ENCODE measurements around the gene IGSF11. TPM values are rescaled to one million over a fixed set of nuclear protein-coding genes. Genes with fewer than 3 reads are reported as not detected.

IGSF11 gene
- polyA plus RNA-seq, 1 donor (not counting 4 experiments of a cell fraction or from before 2014, with no cell fraction given) = 0.68 TPM

DNA sequence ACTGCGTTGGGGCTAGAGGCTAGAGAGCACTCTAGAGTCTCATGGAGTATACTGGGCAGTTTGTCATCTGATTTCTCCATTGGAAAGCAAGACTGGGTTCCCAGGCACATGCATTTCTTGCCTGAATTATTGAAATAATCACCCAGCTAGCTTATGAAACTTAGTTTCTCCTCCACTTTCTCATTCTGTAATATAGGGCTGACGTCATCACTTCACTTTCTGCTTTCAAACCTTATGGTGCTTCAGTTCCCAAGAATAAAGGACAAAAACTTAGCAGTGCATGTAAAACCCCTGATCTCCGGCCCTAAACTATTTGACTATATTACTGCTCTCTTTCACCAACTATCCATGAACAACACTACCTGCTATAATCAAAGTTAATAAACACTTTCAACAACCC lies 147.9 kb downstream of the IGSF11 start:
- Histone ChIP-seq H3K4me1 (ENCODE audit: control insufficient read depth, extremely low read depth, insufficient read depth, low read length) (no peaks in the 10 kb centered on the region), H3K27me3 (ENCODE audit: control insufficient read depth, extremely low read depth, insufficient read depth, low read length) (no peaks in the 10 kb centered on the region), H3K9me1 (ENCODE audit: control insufficient read depth, extremely low read depth, insufficient read depth, low read length) (no peaks in the 10 kb centered on the region), H3K9ac (ENCODE audit: control insufficient read depth, extremely low read depth, insufficient read depth, low read length) (no peak overlapping the region), H2AFZ (ENCODE audit: control insufficient read depth, low read length) (no peak overlapping the region), H3K27ac (ENCODE audit: control insufficient read depth, insufficient read depth, low read length) (no peak overlapping the region), H3K4me2 (ENCODE audit: control insufficient read depth, extremely low read depth, insufficient read depth, low read depth, low read length) (no peak overlapping the region), H3K36me3 (ENCODE audit: control insufficient read depth in 2 of 2, extremely low read depth in 1 of 2, insufficient read depth in 2 of 2, low read length in 2 of 2) (no peaks in the 10 kb centered on the region), H3K4me3 (ENCODE audit: control insufficient read depth in 2 of 3, extremely low read depth in 1 of 3, insufficient read depth in 2 of 3, low read depth in 1 of 3, low read length in 3 of 3) (no peak overlapping the region), H3K79me2 (ENCODE audit: control insufficient read depth, insufficient read depth, low read length) (no peaks in the 10 kb centered on the region), H3K9me3 (ENCODE audit: control insufficient read depth, low read depth, low read length) (no peaks in the 10 kb centered on the region), H4K20me1 (ENCODE audit: control insufficient read depth, extremely low read depth, insufficient read depth, low read length) (no peaks in the 10 kb centered on the region)
- no peak for FAIRE-seq
- DNase-seq (ENCODE audit: low read depth, low spot score) = no peak
- dilution Hi-C loops (cut with MboI; ENCODE audit: extremely low pct_ligation_motif_present, low sequenced_read_pairs) = loop anchor here (25.0 kb wide), 1 partner anchor 201 kb away; no protein-coding TSS in a partner anchor
- TF ChIP-seq, protein P1, sequence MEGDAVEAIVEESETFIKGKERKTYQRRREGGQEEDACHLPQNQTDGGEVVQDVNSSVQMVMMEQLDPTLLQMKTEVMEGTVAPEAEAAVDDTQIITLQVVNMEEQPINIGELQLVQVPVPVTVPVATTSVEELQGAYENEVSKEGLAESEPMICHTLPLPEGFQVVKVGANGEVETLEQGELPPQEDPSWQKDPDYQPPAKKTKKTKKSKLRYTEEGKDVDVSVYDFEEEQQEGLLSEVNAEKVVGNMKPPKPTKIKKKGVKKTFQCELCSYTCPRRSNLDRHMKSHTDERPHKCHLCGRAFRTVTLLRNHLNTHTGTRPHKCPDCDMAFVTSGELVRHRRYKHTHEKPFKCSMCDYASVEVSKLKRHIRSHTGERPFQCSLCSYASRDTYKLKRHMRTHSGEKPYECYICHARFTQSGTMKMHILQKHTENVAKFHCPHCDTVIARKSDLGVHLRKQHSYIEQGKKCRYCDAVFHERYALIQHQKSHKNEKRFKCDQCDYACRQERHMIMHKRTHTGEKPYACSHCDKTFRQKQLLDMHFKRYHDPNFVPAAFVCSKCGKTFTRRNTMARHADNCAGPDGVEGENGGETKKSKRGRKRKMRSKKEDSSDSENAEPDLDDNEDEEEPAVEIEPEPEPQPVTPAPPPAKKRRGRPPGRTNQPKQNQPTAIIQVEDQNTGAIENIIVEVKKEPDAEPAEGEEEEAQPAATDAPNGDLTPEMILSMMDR (optimal IDR thresholded peaks at IDR 0.05 in 1 of 3, IDR thresholded peaks at IDR 0.05 in 1 of 3, conservative IDR thresholded peaks at IDR 0.05 in 1 of 3; ENCODE audit: extremely low read depth in 1 of 3, insufficient read depth in 2 of 3, low read length in 3 of 3) = no peak
- TF ChIP-seq EZH2 (IDR thresholded peaks at IDR 0.05; ENCODE audit: low read length) = no peak

DNA sequence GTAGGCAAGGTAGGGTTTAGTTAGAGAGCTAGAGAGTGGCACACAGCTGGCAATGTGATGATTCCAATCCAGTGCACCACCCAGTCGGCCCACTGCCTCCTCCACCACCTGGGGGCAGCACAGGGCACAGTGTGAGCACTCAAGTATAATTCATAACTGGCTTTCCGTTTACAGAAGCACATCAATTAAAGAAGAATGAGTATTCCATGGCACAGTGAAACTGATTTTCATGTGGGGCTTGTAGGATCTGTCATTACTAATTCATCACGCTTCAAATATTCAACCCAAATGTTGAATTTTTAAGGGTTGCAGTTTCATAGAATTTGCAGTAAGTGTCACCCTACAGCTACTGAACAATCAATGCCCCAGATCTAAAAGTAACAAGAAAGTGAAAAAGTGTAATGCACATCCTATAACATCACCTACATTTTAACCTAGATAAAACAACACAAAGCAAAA lies 149.9 kb downstream of the IGSF11 start:
- Histone ChIP-seq H3K36me3 (ENCODE audit: control insufficient read depth in 2 of 2, extremely low read depth in 1 of 2, insufficient read depth in 2 of 2, low read length in 2 of 2) (no peaks in the 10 kb centered on the region), H4K20me1 (ENCODE audit: control insufficient read depth, extremely low read depth, insufficient read depth, low read length) (no peaks in the 10 kb centered on the region), H3K9me3 (ENCODE audit: control insufficient read depth, low read depth, low read length) (no peaks in the 10 kb centered on the region), H3K9me1 (ENCODE audit: control insufficient read depth, extremely low read depth, insufficient read depth, low read length) (no peaks in the 10 kb centered on the region), H3K79me2 (ENCODE audit: control insufficient read depth, insufficient read depth, low read length) (no peaks in the 10 kb centered on the region), H3K4me1 (ENCODE audit: control insufficient read depth, extremely low read depth, insufficient read depth, low read length) (no peaks in the 10 kb centered on the region), H3K4me3 (ENCODE audit: control insufficient read depth in 2 of 3, extremely low read depth in 1 of 3, insufficient read depth in 2 of 3, low read depth in 1 of 3, low read length in 3 of 3) (no peak overlapping the region), H3K9ac (ENCODE audit: control insufficient read depth, extremely low read depth, insufficient read depth, low read length) (no peak overlapping the region), H3K27me3 (ENCODE audit: control insufficient read depth, extremely low read depth, insufficient read depth, low read length) (no peaks in the 10 kb centered on the region), H3K4me2 (ENCODE audit: control insufficient read depth, extremely low read depth, insufficient read depth, low read depth, low read length) (no peak overlapping the region), H2AFZ (ENCODE audit: control insufficient read depth, low read length) (no peak overlapping the region), H3K27ac (ENCODE audit: control insufficient read depth, insufficient read depth, low read length) (no peak overlapping the region)
- dilution Hi-C loops (cut with MboI; ENCODE audit: extremely low pct_ligation_motif_present, low sequenced_read_pairs) = loop anchor here (25.0 kb wide), 1 partner anchor 203 kb away; no protein-coding TSS in a partner anchor
- DNase-seq (ENCODE audit: low read depth, low spot score) (no peak), FAIRE-seq (no peak)
- TF ChIP-seq, protein P1 (optimal IDR thresholded peaks at IDR 0.05 in 1 of 3, IDR thresholded peaks at IDR 0.05 in 1 of 3, conservative IDR thresholded peaks at IDR 0.05 in 1 of 3; ENCODE audit: extremely low read depth in 1 of 3, insufficient read depth in 2 of 3, low read length in 3 of 3) = peak; percentile 92 to 96 (median 94)
- TF ChIP-seq EZH2 (IDR thresholded peaks at IDR 0.05; ENCODE audit: low read length) = no peak
